WTC11 (cell line): Measurements from ENCODE around the gene SHC2. TPM values are rescaled to one million over a fixed set of nuclear protein-coding genes. Genes with fewer than 3 reads are reported as not detected.

ENCODE experiments used
- ATAC-seq: fragments of 200-7000 bp; cut with Tn5 transposase; 2 replicates; pipeline ENCODE4 v1.10.0; 2021; ENCODE audit warnings: mild to moderate bottlenecking, moderate library complexity
- CTCF ChIA-PET: fragments of 300-600 bp; sonication (Branson Sonifier 250); formaldehyde crosslinking; loops from one replicate; lab custom pipeline; 2021; ENCODE audit warnings: antibody characterized with exemption; lab: Charles Lee
- POLR2A ChIA-PET: fragments of 350-600 bp; sonication (Branson Sonifier 250); formaldehyde crosslinking; loops from one replicate; lab custom pipeline; 2021; ENCODE audit warnings: antibody characterized with exemption; lab: Charles Lee
- DNase-seq: peaks from one replicate; pipeline ENCODE4 v3.0.0; 2021; ENCODE audit warnings: low spot score
- H3K27ac Mint-ChIP-seq: 2 replicates; pipeline ENCODE4 v1.8.0; 2021; ENCODE audit warnings: mixed read lengths
- H3K27me3 Mint-ChIP-seq: 2 replicates; pipeline ENCODE4 v1.8.0; 2021; ENCODE audit warnings: low read depth, mild to moderate bottlenecking, moderate library complexity, mixed read lengths
- H3K36me3 Mint-ChIP-seq: 2 replicates; pipeline ENCODE4 v1.8.0; 2021; ENCODE audit warnings: mixed read lengths
- H3K4me1 Mint-ChIP-seq: 2 replicates; pipeline ENCODE4 v1.8.0; 2022; ENCODE audit warnings: mixed read lengths
- H3K4me3 Mint-ChIP-seq: 2 replicates; pipeline ENCODE4 v1.8.0; 2021; ENCODE audit warnings: mild to moderate bottlenecking, moderate library complexity, mixed read lengths
- H3K9me3 Mint-ChIP-seq: 2 replicates; pipeline ENCODE4 v1.8.0; 2021; ENCODE audit warnings: mixed read lengths
- ATF1 ChIP-seq: sonication (generic); formaldehyde crosslinking; IDR thresholded peaks from 2 replicates; pipeline ENCODE4 v1.8.1; 2023; ENCODE audit warnings: mild to moderate bottlenecking, moderate library complexity, missing genetic modification reagents
- FOXP1 ChIP-seq: sonication (generic); formaldehyde crosslinking; IDR thresholded peaks from 2 replicates; pipeline ENCODE4 v1.8.0; 2022; ENCODE audit warnings: missing genetic modification reagents, mild to moderate bottlenecking, moderate library complexity, borderline replicate concordance
- GABPB1 ChIP-seq: sonication (generic); formaldehyde crosslinking; IDR thresholded peaks from 2 replicates; pipeline ENCODE4 v1.8.1; 2023; ENCODE audit warnings: mild to moderate bottlenecking, missing genetic modification reagents
- JUN ChIP-seq: sonication (generic); formaldehyde crosslinking; IDR thresholded peaks from 2 replicates; pipeline ENCODE4 v1.8.0; 2023; ENCODE audit warnings: mild to moderate bottlenecking, missing genetic modification reagents
- MXD4 ChIP-seq: fragments of 250-450 bp; sonication (Bioruptor Pico); IDR thresholded peaks from 2 replicates; pipeline ENCODE4 v1.8.0; 2021; ENCODE audit warnings: mild to moderate bottlenecking, moderate library complexity, borderline replicate concordance
- NFE2L1 ChIP-seq: sonication (generic); formaldehyde crosslinking; IDR thresholded peaks from 2 replicates; pipeline ENCODE4 v1.8.1; 2023; ENCODE audit warnings: missing genetic modification reagents
- NR1H2 ChIP-seq: sonication (generic); formaldehyde crosslinking; IDR thresholded peaks from 2 replicates; pipeline ENCODE4 v1.9.0; 2021; ENCODE audit warnings: mild to moderate bottlenecking, moderate library complexity, missing genetic modification reagents
- NR2C2 ChIP-seq: sonication (generic); formaldehyde crosslinking; IDR thresholded peaks from 2 replicates; pipeline ENCODE4 v1.8.0; 2022; ENCODE audit warnings: mild to moderate bottlenecking, missing genetic modification reagents
- RORB ChIP-seq: fragments of 250-450 bp; sonication (Bioruptor Pico); IDR thresholded peaks from 2 replicates; pipeline ENCODE4 v1.9.0; 2021; ENCODE audit warnings: mild to moderate bottlenecking
- SP1 ChIP-seq: sonication (generic); formaldehyde crosslinking; conservative IDR thresholded peaks from 2 replicates; pipeline ENCODE4 v1.8.1; 2022; ENCODE audit warnings: missing genetic modification reagents
- TEAD1 ChIP-seq: sonication (generic); formaldehyde crosslinking; IDR thresholded peaks from 2 replicates; pipeline ENCODE4 v1.8.0; 2022; ENCODE audit warnings: mild to moderate bottlenecking, missing genetic modification reagents
- ZNF138 ChIP-seq: sonication (generic); formaldehyde crosslinking; conservative IDR thresholded peaks from 2 replicates; pipeline ENCODE4 v1.8.1; 2022; ENCODE audit warnings: mild to moderate bottlenecking, moderate library complexity, missing genetic modification reagents
- ZNF263 ChIP-seq: sonication (generic); formaldehyde crosslinking; IDR thresholded peaks from 2 replicates; pipeline ENCODE4 v1.8.1; 2022; ENCODE audit warnings: low read depth, mild to moderate bottlenecking, moderate library complexity, missing genetic modification reagents
- ZNF671 ChIP-seq: fragments of 250-450 bp; sonication (Bioruptor Pico); IDR thresholded peaks from 2 replicates; pipeline ENCODE4 v1.8.0; 2021; ENCODE audit warnings: mild to moderate bottlenecking
- total RNA-seq: library from RNA; stranded (reverse); gene quantifications from 3 replicates; pipeline ENCODE4 v1.2.3, GENCODE V29; 2021
- TF ChIP-seq, protein P1 (sequence below): fragments of 250-450 bp; sonication (Bioruptor Pico); IDR thresholded peaks from 2 replicates; pipeline ENCODE4 v2.1.2; 2022; ENCODE audit warnings: mild to moderate bottlenecking, moderate library complexity
- TF ChIP-seq, protein P2 (sequence below): sonication (generic); formaldehyde crosslinking; IDR thresholded peaks from 2 replicates; pipeline ENCODE4 v1.8.0; 2022; ENCODE audit warnings: missing genetic modification reagents
- TF ChIP-seq, protein P3 (sequence below): sonication (generic); formaldehyde crosslinking; IDR thresholded peaks from 2 replicates; pipeline ENCODE4 v1.8.1; 2023; ENCODE audit warnings: mild to moderate bottlenecking, missing genetic modification reagents, moderate library complexity
- TF ChIP-seq, protein P4 (sequence below): sonication (generic); formaldehyde crosslinking; IDR thresholded peaks from 2 replicates; pipeline ENCODE4 v1.8.0; 2022; ENCODE audit warnings: mild to moderate bottlenecking, missing genetic modification reagents
- TF ChIP-seq, protein P5 (sequence below): sonication (generic); formaldehyde crosslinking; IDR thresholded peaks from 2 replicates; pipeline ENCODE4 v1.8.1; 2023; ENCODE audit warnings: mild to moderate bottlenecking, moderate library complexity, missing genetic modification reagents
- TF ChIP-seq, protein P6 (sequence below): sonication (generic); formaldehyde crosslinking; IDR thresholded peaks from 2 replicates; pipeline ENCODE4 v1.8.1; 2022; ENCODE audit warnings: low read depth, mild to moderate bottlenecking, moderate library complexity, missing genetic modification reagents, borderline replicate concordance
- TF ChIP-seq, protein P7 (sequence below): fragments of 250-450 bp; sonication (Bioruptor Pico); IDR thresholded peaks from 2 replicates; pipeline ENCODE4 v1.9.0; 2021; ENCODE audit warnings: moderate library complexity, mild to moderate bottlenecking, inconsistent platforms, borderline replicate concordance

SHC2 gene
- total RNA-seq, 1 experiment from 2014 or later: 8.4 TPM

DNA sequence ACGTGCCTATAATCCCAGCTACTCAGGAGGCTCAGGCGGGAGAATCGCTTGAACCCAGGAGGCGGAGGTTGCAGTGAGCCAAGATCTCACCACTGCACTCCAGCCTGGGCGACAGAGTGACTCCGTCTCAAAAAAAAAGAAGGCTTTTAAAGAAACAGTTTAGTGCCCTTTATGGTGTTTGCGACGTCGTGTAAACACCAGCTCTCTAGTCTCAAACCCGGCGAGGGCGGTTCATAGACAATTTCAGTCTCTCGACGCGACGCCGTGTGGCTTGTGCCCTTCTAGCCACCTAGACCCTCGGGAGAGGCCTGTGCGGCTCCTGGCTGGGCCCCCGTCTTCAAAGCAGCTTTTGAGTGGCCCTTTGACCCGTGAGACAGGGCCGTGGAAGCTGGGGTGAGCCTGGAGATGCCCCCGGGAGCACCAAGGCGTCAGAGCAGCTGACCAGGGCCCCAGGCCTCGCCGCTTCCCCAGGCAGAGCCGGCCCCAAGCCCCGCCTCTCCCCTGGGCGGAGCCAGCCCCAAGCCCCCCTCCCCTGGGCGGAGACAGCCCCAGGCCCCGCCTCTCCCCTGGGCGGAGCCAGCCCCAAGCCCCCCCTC is 30.4 kb upstream of the SHC2 start:
- CTCF ChIA-PET: interaction anchor here (0.8 to 2.3 kb wide), 3 partner anchors 15 to 41 kb away, joined by 3 to 10 read pairs (median 7); no protein-coding TSS in a partner anchor
- ATAC-seq: no peak
- peak; percentile 60 for DNase-seq

DNA sequence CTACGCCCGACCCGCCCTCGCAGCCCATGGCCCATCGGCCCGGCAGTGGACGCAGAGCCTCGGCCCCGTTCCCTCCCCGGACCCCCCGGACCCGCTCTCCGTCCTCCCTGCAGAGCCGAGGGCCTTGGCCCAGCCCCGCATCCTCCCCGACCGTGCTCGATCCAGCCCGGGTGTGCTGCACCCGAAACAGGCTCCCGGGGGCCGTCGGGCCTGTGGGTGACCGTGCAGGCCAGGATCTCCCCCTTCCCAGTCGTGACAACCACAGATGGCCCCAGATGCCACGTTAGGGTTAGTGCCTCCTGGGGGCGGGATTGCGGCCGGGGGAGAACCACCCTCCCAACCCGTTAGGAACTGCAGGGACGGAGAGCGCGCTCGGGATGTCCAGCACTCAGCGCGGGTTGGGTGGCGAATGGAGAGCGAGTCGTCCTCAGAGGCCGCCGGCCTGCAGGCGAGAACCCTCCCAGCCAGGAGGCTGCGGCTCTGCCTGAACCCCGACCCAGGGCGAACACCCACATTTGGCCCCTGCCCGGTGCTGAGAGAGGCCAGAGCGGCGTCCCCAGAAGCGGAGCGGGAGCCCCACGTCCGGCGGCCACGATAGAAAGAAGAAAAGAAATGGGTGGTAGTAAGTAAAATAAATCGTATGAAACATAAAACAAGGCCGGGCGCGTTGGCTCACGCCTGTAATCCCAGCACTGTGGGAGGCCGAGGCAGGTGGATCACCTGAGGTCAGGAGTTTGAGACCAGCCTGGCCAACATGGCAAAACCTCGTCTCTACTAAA is 28.8 kb upstream of the SHC2 start:
- Mint-ChIP-seq H3K9me3 (peaks cover 3% of the 10 kb centered on the region), H3K4me3 (peak overlapping the region; percentile 78), H3K4me1 (peaks cover 28% of the 10 kb centered on the region), H3K36me3 (no peaks in the 10 kb centered on the region), H3K27ac (no peak overlapping the region), H3K27me3 (peaks cover 15% of the 10 kb centered on the region)
- ChIA-PET POLR2A (interaction anchor here (0.9 to 1.0 kb wide), 2 partner anchors 8 to 11 kb away, joined by 4 read pairs; no protein-coding TSS in a partner anchor), CTCF (interaction anchor here (0.8 to 4.4 kb wide), 7 partner anchors 8 to 141 kb away, joined by 3 to 25 read pairs (median 4); no protein-coding TSS in a partner anchor)
- no peak for TF ChIP-seq GABPB1 (CRISPR knock-in tag)
- TF ChIP-seq RORB (CRISPR knock-in tag): no peak
- TF ChIP-seq, protein P1, sequence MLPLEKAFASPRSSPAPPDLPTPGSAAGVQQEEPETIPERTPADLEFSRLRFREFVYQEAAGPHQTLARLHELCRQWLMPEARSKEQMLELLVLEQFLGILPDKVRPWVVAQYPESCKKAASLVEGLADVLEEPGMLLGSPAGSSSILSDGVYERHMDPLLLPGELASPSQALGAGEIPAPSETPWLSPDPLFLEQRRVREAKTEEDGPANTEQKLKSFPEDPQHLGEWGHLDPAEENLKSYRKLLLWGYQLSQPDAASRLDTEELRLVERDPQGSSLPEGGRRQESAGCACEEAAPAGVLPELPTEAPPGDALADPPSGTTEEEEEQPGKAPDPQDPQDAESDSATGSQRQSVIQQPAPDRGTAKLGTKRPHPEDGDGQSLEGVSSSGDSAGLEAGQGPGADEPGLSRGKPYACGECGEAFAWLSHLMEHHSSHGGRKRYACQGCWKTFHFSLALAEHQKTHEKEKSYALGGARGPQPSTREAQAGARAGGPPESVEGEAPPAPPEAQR (CRISPR knock-in tag): no peak
- TF ChIP-seq NFE2L1: no peak
- TF ChIP-seq, protein P2, sequence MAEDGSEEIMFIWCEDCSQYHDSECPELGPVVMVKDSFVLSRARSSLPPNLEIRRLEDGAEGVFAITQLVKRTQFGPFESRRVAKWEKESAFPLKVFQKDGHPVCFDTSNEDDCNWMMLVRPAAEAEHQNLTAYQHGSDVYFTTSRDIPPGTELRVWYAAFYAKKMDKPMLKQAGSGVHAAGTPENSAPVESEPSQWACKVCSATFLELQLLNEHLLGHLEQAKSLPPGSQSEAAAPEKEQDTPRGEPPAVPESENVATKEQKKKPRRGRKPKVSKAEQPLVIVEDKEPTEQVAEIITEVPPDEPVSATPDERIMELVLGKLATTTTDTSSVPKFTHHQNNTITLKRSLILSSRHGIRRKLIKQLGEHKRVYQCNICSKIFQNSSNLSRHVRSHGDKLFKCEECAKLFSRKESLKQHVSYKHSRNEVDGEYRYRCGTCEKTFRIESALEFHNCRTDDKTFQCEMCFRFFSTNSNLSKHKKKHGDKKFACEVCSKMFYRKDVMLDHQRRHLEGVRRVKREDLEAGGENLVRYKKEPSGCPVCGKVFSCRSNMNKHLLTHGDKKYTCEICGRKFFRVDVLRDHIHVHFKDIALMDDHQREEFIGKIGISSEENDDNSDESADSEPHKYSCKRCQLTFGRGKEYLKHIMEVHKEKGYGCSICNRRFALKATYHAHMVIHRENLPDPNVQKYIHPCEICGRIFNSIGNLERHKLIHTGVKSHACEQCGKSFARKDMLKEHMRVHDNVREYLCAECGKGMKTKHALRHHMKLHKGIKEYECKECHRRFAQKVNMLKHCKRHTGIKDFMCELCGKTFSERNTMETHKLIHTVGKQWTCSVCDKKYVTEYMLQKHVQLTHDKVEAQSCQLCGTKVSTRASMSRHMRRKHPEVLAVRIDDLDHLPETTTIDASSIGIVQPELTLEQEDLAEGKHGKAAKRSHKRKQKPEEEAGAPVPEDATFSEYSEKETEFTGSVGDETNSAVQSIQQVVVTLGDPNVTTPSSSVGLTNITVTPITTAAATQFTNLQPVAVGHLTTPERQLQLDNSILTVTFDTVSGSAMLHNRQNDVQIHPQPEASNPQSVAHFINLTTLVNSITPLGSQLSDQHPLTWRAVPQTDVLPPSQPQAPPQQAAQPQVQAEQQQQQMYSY: no peak
- TF ChIP-seq, protein P3, sequence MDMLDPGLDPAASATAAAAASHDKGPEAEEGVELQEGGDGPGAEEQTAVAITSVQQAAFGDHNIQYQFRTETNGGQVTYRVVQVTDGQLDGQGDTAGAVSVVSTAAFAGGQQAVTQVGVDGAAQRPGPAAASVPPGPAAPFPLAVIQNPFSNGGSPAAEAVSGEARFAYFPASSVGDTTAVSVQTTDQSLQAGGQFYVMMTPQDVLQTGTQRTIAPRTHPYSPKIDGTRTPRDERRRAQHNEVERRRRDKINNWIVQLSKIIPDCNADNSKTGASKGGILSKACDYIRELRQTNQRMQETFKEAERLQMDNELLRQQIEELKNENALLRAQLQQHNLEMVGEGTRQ (CRISPR knock-in tag): no peak
- TF ChIP-seq ZNF138 (CRISPR knock-in tag): no peak
- 0 out of 2 replicates have a peak, but pooled peaks have one; percentile 81 for TF ChIP-seq ATF1 (CRISPR knock-in tag)
- no peak for TF ChIP-seq MXD4
- peak; percentile 90 for TF ChIP-seq ZNF263 (CRISPR knock-in tag)
- TF ChIP-seq, protein P4, sequence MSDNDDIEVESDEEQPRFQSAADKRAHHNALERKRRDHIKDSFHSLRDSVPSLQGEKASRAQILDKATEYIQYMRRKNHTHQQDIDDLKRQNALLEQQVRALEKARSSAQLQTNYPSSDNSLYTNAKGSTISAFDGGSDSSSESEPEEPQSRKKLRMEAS: peak; percentile 37; the same call in 1 of the 2 replicates
- no peak for TF ChIP-seq SP1 (CRISPR knock-in tag)
- TF ChIP-seq, protein P5, sequence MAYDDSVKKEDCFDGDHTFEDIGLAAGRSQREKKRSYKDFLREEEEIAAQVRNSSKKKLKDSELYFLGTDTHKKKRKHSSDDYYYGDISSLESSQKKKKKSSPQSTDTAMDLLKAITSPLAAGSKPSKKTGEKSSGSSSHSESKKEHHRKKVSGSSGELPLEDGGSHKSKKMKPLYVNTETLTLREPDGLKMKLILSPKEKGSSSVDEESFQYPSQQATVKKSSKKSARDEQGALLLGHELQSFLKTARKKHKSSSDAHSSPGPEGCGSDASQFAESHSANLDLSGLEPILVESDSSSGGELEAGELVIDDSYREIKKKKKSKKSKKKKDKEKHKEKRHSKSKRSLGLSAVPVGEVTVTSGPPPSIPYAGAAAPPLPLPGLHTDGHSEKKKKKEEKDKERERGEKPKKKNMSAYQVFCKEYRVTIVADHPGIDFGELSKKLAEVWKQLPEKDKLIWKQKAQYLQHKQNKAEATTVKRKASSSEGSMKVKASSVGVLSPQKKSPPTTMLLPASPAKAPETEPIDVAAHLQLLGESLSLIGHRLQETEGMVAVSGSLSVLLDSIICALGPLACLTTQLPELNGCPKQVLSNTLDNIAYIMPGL (CRISPR knock-in tag): peak; percentile 0; the same call in 1 of the 2 replicates
- TF ChIP-seq, protein P6, sequence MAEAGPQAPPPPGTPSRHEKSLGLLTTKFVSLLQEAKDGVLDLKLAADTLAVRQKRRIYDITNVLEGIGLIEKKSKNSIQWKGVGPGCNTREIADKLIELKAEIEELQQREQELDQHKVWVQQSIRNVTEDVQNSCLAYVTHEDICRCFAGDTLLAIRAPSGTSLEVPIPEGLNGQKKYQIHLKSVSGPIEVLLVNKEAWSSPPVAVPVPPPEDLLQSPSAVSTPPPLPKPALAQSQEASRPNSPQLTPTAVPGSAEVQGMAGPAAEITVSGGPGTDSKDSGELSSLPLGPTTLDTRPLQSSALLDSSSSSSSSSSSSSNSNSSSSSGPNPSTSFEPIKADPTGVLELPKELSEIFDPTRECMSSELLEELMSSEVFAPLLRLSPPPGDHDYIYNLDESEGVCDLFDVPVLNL (CRISPR knock-in tag): no peak
- ATAC-seq (peak; percentile 17), DNase-seq (peak; percentile 58)

More for the DNA sequence above, 30.4 kb upstream of the SHC2 start:
- Mint-ChIP-seq H3K36me3 (no peaks in the 10 kb centered on the region), H3K4me1 (peaks cover 20% of the 10 kb centered on the region), H3K9me3 (peaks cover 3% of the 10 kb centered on the region), H3K27me3 (peaks cover 16% of the 10 kb centered on the region), H3K27ac (no peak overlapping the region), H3K4me3 (0 out of 2 replicates have a peak overlapping the region, but pooled peaks have one; percentile 22)
- POLR2A ChIA-PET: no interaction called here
- no peak for TF ChIP-seq NR2C2
- TF ChIP-seq, protein P1 (CRISPR knock-in tag): no peak
- TF ChIP-seq, protein P7, sequence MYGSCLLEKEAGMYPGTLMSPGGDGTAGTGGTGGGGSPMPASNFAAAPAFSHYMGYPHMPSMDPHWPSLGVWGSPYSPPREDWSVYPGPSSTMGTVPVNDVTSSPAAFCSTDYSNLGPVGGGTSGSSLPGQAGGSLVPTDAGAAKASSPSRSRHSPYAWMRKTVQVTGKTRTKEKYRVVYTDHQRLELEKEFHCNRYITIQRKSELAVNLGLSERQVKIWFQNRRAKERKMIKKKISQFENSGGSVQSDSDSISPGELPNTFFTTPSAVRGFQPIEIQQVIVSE (CRISPR knock-in tag): no peak
- no peak for TF ChIP-seq JUN (CRISPR knock-in tag)
- no peak for TF ChIP-seq FOXP1 (CRISPR knock-in tag)
- no peak for TF ChIP-seq NR1H2 (CRISPR knock-in tag)
- no peak for TF ChIP-seq TEAD1 (CRISPR knock-in tag)
- TF ChIP-seq ZNF671 (CRISPR knock-in tag): no peak
